GM21360 (cell line): Measurements from ENCODE around the gene UGT2A2.

Experiments
- ATAC-seq: cut with Tn5 transposase; IDR thresholded peaks from one replicate; pipeline ENCODE4 v1.9.1; 2021; ENCODE audit warnings: mild to moderate bottlenecking, moderate library complexity; ENCODE audit not compliant: unreplicated experiment

The UGT2A2 gene

DNA sequence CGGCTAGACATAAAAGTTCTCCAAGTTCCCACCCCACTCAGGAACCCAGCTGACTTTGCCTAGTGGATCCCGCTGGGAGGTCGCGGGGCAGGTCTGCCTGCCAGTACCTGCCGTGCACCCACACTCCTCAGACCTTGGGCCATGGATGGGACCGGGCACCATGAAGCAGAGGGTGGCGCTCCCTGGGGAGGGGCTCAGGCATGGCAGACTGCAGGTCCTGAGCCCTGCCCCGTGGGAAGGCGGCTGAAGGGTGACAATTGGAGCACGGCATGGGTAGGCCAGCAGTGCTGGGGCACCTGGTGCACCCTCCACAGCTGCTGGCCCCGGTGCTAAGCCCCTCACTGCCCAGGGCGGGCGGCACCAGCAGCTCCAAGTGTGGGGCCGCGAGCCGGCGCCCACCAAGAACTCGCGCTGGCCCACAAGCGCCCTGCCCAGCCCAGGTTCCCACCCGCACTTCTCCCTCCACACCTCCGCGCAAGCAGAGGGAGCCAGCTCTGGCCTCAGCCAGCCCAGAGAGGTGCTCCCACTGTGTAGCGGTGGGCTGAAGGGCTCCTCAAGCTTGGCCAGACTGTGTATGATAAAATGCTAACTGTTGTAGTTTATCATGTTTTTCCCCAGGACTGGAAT, 63.1 kb downstream of the UGT2A2 start:
- no peak for ATAC-seq

DNA sequence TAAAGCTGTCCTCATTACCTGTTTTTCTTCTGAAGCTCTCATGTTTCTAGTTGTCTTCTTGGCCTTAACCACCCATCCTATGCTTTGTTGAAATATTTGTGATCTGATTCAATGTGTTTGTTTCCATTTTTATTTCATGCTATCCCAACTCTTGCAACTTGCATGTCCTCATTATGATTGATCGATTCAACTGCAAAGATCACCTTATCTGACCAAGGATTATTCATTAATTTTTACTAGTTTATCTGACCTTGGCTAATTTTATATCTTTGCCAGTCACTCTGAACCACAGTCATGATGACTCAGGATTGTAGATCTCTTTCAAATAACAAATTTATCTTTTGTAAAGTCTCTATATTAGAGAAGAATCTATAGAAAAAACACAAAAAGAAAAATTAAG, 70.7 kb downstream of the UGT2A2 start:
- no peak for ATAC-seq

DNA sequence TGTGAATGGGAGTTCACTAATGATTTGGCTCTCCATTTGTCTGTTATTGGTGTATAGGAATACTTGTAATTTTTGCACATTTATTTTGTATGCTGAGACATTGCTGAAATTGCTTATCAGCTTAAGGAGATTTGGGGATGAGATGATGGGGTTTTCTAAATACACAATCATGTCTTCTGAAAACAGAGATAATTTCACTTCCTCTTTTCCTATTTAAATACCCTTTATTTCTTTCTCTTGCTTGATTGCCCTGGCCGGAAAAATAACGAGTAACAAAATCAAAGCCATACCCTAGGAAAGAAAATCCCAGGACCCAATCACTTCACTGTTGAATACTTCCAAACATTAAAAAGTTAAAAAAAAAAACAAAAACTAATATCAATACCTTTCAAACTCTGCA, 76.0 kb downstream of the UGT2A2 start:
- no peak for ATAC-seq

DNA sequence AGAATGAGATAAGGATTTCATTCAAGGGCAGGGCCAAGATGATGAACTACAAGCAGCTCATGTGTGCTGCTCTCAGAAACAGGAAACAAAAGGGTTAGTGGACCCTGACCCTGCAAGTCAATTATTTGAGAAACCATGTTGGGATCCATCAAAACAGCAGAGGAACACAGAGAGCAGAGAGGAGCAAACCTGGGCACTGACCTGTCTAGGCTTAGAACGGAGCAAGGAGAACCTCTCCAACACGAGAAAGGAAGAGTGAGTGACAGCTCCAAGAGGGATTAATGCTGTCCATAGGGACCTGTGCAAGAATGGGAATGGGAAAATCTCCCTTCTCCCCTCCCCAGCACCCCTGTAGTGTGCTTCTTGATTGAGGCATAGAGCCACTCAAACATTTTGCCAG, 89.8 kb downstream of the UGT2A2 start:
- ATAC-seq = no peak

GRCh38 chr4:69546134-69546765, 93.2 kb downstream of the UGT2A2 start:
- no peak for ATAC-seq
